Measurements from ENCODE around the gene TMEM191B.
"Not testable (repeated sequence)": the region's sequence is repeated elsewhere in the genome, so short reads cannot be mapped to it uniquely, and the experiment has no call there.

The TMEM191B gene

GRCh38 chr22:18558939-18559338 lies 31.3 kb downstream of the TMEM191B start:
- not testable (repeated sequence) for DNase-seq

GRCh38 chr22:18560099-18560974 lies 32.7 kb downstream of the TMEM191B start:
- DNase-seq, result not testable (repeated sequence)

- not testable (repeated sequence) for DNase-seq
Measured at GRCh38 chr22:18570509-18571246, 43.1 kb downstream of the TMEM191B start.

- DNase-seq, result not testable (repeated sequence)
Measured at GRCh38 chr22:18573483-18574164, 46.0 kb downstream of the TMEM191B start.

- not testable (repeated sequence) for DNase-seq
Measured at GRCh38 chr22:18574555-18574954, 47.0 kb downstream of the TMEM191B start.

GRCh38 chr22:18575686-18576085 lies 48.1 kb downstream of the TMEM191B start:
- not testable (repeated sequence) for DNase-seq

GRCh38 chr22:18577090-18577818 lies 49.7 kb downstream of the TMEM191B start:
- not testable (repeated sequence) for DNase-seq

- not testable (repeated sequence) for DNase-seq
Measured at GRCh38 chr22:18577847-18578246, 50.2 kb downstream of the TMEM191B start.
